Hepatocyte (in vitro differentiated cells): ENCODE data around the gene CC2D1B. TPM values are rescaled to one million over a fixed set of nuclear protein-coding genes. Genes with fewer than 3 reads are reported as not detected.

Experiments
- DNase-seq: peaks from one replicate; pipeline ENCODE4 v3.0.0-alpha.2; 2016; ENCODE audit warnings: low spot score
- H2AFZ ChIP-seq: fragments of 200-600 bp; sonication (generic); 2 replicates; pipeline ENCODE4 v1.6.0; 2016; ENCODE audit warnings: antibody characterized with exemption, mild to moderate bottlenecking
- H3K27ac ChIP-seq: fragments of 200-600 bp; sonication (generic); 2 replicates; pipeline ENCODE4 v1.5.1; 2016; ENCODE audit warnings: mild to moderate bottlenecking
- H3K27me3 ChIP-seq: fragments of 200-600 bp; sonication (generic); 2 replicates; pipeline ENCODE4 v1.6.1; 2016
- H3K36me3 ChIP-seq: fragments of 200-600 bp; sonication (generic); replicated peaks from 2 replicates; pipeline ENCODE4 v1.5.1; 2016; ENCODE audit warnings: low read depth; ENCODE audit not compliant: insufficient read depth
- H3K4me1 ChIP-seq: fragments of 200-600 bp; sonication (generic); 2 replicates; pipeline ENCODE4 v1.5.1; 2016; ENCODE audit warnings: mild to moderate bottlenecking, moderate library complexity; ENCODE audit not compliant: insufficient read depth
- H3K4me2 ChIP-seq: fragments of 200-600 bp; sonication (generic); 2 replicates; pipeline ENCODE4 v1.6.0; 2016
- H3K4me3 ChIP-seq: fragments of 200-600 bp; sonication (generic); 2 replicates; pipeline ENCODE4 v1.5.1; 2016; ENCODE audit warnings: mild to moderate bottlenecking
- H3K79me2 ChIP-seq: fragments of 200-600 bp; sonication (generic); 2 replicates; pipeline ENCODE4 v1.6.0; 2017; ENCODE audit warnings: mild to moderate bottlenecking
- H3K9me2 ChIP-seq: fragments of 200-600 bp; sonication (generic); replicated peaks from 2 replicates; pipeline ENCODE4 v1.6.0; 2017; ENCODE audit warnings: mild to moderate bottlenecking; ENCODE audit not compliant: insufficient read depth
- H3K9me3 ChIP-seq: fragments of 200-600 bp; sonication (generic); 2 replicates; pipeline ENCODE4 v1.5.1; 2016; ENCODE audit warnings: low read depth, mild to moderate bottlenecking
- H4K20me1 ChIP-seq: fragments of 200-600 bp; sonication (generic); 2 replicates; pipeline ENCODE4 v1.6.0; 2016; ENCODE audit warnings: mild to moderate bottlenecking; ENCODE audit not compliant: insufficient read depth, poor library complexity, severe bottlenecking
- EZH2 ChIP-seq: fragments of 200-600 bp; sonication (generic); IDR thresholded peaks from 2 replicates; pipeline ENCODE4 v1.6.1; 2016; ENCODE audit warnings: antibody characterized with exemption, mild to moderate bottlenecking, borderline replicate concordance
- EZH2phosphoT487 ChIP-seq: fragments of 200-600 bp; sonication (generic); IDR thresholded peaks from one replicate; pipeline ENCODE4 v1.6.1; 2018; ENCODE audit warnings: antibody characterized with exemption, mild to moderate bottlenecking, low read depth, moderate library complexity; ENCODE audit not compliant: unreplicated experiment, severe bottlenecking
- WGBS: methylation state at CpG from one replicate; pipeline ENCODE4 v1.1.6; 2016; ENCODE audit warnings: low lambda C conversion rate; ENCODE audit errors: missing lambda C conversion rate; 5-methylcytosine and 5-hydroxymethylcytosine counted together
- polyA plus RNA-seq: library from polyadenylated mRNA; unstranded; fragments of >200 nt; fragmentation: Nextera tagmentation; extraction: Ambion mirVana; gene quantifications from 2 replicates; pipeline ENCODE4 v1.2.1, GENCODE V29; 2016
- total RNA-seq: library from RNA; depleted of rRNA; stranded (reverse); fragments of >200 nt; gene quantifications from 2 replicates; pipeline ENCODE4 v1.2.3, GENCODE V29; 2014
- TF ChIP-seq, protein P1 (sequence below): fragments of 200-600 bp; sonication (generic); IDR thresholded peaks from 2 replicates; pipeline ENCODE4 v1.5.1; 2016; ENCODE audit warnings: antibody characterized with exemption, mild to moderate bottlenecking; ENCODE audit not compliant: poor library complexity

The CC2D1B gene
- total and polyA plus RNA-seq, 2 experiments from 2014 or later = 21.5 to 28.4 TPM

DNA sequence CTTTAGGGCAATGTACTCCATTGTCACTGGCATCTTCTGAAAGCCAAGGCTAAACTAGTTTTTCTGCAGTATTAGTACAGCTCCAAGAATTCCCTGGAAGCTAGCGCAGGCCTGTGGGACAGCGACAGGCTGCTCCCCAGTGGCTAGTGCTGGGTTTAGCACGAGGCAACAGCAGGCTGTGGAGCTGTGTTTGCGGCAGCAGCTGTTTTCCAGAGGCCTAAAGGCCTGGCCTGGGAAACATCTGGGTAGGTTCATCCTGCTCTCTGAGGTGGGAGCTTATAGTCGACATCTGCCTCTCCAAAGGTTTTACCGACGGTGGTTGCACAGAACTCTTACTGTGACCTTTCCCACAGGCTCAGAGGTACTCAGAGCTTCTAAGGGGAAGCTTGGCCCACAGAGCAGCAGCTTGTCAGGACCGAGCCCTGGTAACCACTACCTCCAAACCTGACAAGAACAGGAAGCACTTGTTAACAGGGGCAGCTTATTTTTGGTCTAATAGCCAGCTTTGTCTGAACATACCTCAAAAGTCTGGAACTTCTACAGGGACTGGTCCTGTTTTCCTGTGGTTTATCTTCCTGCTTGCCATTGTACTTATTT lies 17.2 kb downstream of the CC2D1B start:
- WGBS = 46% methylated on average over 8 of the region's 8 CpGs
- H4K20me1 ChIP-seq = no peaks in the 10 kb centered on the region

DNA sequence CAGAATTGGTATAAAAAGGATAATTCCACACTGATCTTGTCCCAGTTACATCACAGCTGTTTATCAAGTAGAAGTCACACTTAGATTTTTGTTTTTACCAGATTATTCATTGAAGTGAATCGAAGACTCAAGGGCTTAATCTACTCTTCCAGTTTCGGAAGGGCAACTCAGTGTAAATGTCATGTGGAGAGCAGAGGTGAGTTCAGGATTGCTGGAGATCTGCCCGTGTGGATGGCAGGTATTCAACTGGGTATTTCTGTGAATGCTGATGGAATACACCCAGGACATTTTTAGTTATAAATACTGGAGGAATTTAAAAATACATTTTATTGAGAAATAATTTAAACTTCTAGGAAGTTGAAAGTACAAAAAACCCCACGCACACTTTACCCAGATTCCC lies 19.4 kb downstream of the CC2D1B start:
- no peak overlapping the region for H2AFZ ChIP-seq
- no peak overlapping the region for H3K27ac ChIP-seq
- no peaks in the 10 kb centered on the region for H3K36me3 ChIP-seq
- no peaks in the 10 kb centered on the region for H3K9me3 ChIP-seq
- 95% methylated on average over 4 of the region's 4 CpGs for WGBS
- H4K20me1 ChIP-seq = no peaks in the 10 kb centered on the region
- H3K27me3 ChIP-seq = no peaks in the 10 kb centered on the region
- no peaks in the 10 kb centered on the region for H3K9me2 ChIP-seq
- H3K4me1 ChIP-seq = no peaks in the 10 kb centered on the region
- no peak overlapping the region for H3K4me2 ChIP-seq
- H3K4me3 ChIP-seq = no peak overlapping the region
- DNase-seq = no peak
- no peaks in the 10 kb centered on the region for H3K79me2 ChIP-seq
- TF ChIP-seq, protein P1, sequence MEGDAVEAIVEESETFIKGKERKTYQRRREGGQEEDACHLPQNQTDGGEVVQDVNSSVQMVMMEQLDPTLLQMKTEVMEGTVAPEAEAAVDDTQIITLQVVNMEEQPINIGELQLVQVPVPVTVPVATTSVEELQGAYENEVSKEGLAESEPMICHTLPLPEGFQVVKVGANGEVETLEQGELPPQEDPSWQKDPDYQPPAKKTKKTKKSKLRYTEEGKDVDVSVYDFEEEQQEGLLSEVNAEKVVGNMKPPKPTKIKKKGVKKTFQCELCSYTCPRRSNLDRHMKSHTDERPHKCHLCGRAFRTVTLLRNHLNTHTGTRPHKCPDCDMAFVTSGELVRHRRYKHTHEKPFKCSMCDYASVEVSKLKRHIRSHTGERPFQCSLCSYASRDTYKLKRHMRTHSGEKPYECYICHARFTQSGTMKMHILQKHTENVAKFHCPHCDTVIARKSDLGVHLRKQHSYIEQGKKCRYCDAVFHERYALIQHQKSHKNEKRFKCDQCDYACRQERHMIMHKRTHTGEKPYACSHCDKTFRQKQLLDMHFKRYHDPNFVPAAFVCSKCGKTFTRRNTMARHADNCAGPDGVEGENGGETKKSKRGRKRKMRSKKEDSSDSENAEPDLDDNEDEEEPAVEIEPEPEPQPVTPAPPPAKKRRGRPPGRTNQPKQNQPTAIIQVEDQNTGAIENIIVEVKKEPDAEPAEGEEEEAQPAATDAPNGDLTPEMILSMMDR = no peak
- TF ChIP-seq EZH2 = no peak
- no peak for TF ChIP-seq EZH2phosphoT487

More for the DNA sequence above, 17.2 kb downstream of the CC2D1B start:
- H2AFZ ChIP-seq = no peak overlapping the region
- no peak overlapping the region for H3K27ac ChIP-seq
- no peaks in the 10 kb centered on the region for H3K79me2 ChIP-seq
- no peak overlapping the region for H3K4me2 ChIP-seq
- H3K4me3 ChIP-seq = no peak overlapping the region
- H3K4me1 ChIP-seq = no peaks in the 10 kb centered on the region
- peak; percentile 62 for DNase-seq
- H3K36me3 ChIP-seq = no peaks in the 10 kb centered on the region
- no peaks in the 10 kb centered on the region for H3K9me3 ChIP-seq
- no peaks in the 10 kb centered on the region for H3K27me3 ChIP-seq
- no peaks in the 10 kb centered on the region for H3K9me2 ChIP-seq
- TF ChIP-seq, protein P1 = peak; percentile 48
- no peak for TF ChIP-seq EZH2phosphoT487

DNA sequence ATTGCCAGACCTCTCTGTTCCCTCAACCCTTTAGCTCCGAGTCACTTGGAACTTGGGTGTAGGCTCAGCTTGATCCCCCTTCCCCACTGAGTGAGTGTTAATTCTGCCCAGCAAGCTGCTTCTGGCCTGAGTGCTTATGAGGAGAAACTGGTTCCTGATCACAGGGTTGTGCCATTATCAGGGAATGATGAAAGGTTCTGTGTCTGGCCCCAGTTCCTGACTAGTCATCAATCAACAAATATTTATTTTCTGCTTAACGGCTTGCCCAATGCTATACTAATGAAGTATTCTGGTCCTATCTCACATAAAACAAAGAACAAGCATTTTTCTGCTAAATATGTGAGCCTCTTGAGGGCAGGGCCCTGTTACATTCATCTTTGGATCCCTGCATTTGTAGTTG lies 20.8 kb downstream of the CC2D1B start:
- no peak for DNase-seq
- H3K4me2 ChIP-seq = no peak overlapping the region
- WGBS = 53% methylated on average over 2 of the region's 2 CpGs
- no peaks in the 10 kb centered on the region for H3K9me3 ChIP-seq
- no peaks in the 10 kb centered on the region for H3K27me3 ChIP-seq
- no peaks in the 10 kb centered on the region for H4K20me1 ChIP-seq
- H3K9me2 ChIP-seq = no peaks in the 10 kb centered on the region
- no peak overlapping the region for H3K27ac ChIP-seq
- no peak overlapping the region for H3K4me3 ChIP-seq
- no peak overlapping the region for H2AFZ ChIP-seq
- TF ChIP-seq EZH2 (no peak), EZH2phosphoT487 (no peak)
- TF ChIP-seq, protein P1 = no peak
- H3K79me2 ChIP-seq = no peaks in the 10 kb centered on the region
- no peaks in the 10 kb centered on the region for H3K36me3 ChIP-seq
- no peaks in the 10 kb centered on the region for H3K4me1 ChIP-seq

DNA sequence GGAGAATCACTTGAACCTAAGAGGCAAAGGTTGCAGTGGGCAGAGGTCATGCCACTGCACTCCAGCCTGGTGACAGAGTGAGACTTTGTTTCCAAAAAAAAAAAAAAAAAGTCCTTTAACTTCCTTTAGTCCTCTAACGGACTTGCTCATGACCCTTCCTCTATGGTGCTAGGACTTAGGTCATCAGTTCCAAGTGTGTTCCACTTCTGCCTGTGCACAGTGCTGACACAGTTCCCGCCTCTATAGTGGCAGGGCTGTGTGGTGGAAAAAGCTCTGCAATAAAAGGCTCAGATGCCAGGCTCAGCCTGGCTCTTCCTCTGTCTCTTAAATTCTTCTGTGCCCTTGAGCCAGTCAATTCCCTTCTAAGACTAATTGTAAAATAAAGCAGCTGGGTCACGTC lies 22.0 kb downstream of the CC2D1B start:
- H3K27me3 ChIP-seq = no peaks in the 10 kb centered on the region
- no peaks in the 10 kb centered on the region for H3K9me3 ChIP-seq
- no peak overlapping the region for H3K4me3 ChIP-seq
- H2AFZ ChIP-seq = no peak overlapping the region
- H3K79me2 ChIP-seq = no peaks in the 10 kb centered on the region
- H3K9me2 ChIP-seq = no peaks in the 10 kb centered on the region
- DNase-seq = no peak
- H3K4me2 ChIP-seq = no peak overlapping the region
- 90% methylated on average over 3 of the region's 3 CpGs for WGBS
- H3K36me3 ChIP-seq = no peaks in the 10 kb centered on the region
- H3K4me1 ChIP-seq = no peaks in the 10 kb centered on the region
- no peak overlapping the region for H3K27ac ChIP-seq
- TF ChIP-seq EZH2 = no peak
- TF ChIP-seq, protein P1 = no peak
- H4K20me1 ChIP-seq = no peaks in the 10 kb centered on the region
